DOHH2 (cell line): Measurements from ENCODE around the gene SLC44A2.

Experiments used
- EZH2phosphoT487 ChIP-seq: fragments of 200-600 bp; sonication (generic); IDR thresholded peaks from 2 replicates; pipeline ENCODE4 v1.6.1; 2017; ENCODE audit warnings: borderline replicate concordance, mild to moderate bottlenecking, antibody characterized with exemption, low read length, moderate library complexity, mixed read lengths
- TF ChIP-seq, protein P1 (sequence below): fragments of 200-600 bp; sonication (generic); IDR thresholded peaks from one replicate; pipeline ENCODE4 v1.5.1; 2014; ENCODE audit warnings: antibody characterized with exemption, mild to moderate bottlenecking, low read depth, low read length; ENCODE audit not compliant: poor library complexity, severe bottlenecking

DNA sequence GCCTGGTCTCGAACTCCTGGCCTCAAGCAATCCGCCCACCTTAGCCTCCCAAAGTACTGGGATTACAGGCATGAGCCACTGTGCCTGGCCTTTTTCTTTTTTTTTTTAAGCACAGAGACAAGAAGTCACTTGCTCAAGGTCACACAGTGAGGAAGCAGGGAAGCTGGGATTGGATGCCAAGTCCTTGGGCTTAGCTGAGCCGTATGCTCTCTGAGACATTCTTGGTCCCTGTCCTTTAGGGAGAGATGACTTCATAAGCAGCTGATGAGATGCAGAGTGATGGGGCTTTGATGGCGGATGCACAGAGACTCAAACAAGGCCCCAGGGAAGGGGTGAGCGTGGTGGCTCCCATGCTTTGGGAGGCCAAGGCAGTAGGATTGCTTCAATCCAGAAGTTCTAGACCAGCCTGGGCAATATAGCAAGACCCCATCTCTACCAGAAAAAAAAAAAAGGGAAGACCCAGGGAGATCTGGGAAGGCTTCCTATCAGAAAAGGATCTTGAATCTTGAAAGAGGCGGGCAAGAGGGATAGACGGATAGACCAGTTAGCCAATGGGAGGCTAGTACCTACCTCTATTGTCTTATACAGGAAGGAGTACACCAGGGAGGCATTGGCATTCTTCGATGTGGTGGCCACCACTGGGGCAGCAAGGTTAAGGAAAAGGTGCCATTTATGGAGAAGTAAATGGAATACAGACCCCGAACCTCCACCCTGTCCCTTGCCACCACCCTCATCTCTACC is 42.1 kb upstream of the SLC44A2 start:
- TF ChIP-seq, protein P1, sequence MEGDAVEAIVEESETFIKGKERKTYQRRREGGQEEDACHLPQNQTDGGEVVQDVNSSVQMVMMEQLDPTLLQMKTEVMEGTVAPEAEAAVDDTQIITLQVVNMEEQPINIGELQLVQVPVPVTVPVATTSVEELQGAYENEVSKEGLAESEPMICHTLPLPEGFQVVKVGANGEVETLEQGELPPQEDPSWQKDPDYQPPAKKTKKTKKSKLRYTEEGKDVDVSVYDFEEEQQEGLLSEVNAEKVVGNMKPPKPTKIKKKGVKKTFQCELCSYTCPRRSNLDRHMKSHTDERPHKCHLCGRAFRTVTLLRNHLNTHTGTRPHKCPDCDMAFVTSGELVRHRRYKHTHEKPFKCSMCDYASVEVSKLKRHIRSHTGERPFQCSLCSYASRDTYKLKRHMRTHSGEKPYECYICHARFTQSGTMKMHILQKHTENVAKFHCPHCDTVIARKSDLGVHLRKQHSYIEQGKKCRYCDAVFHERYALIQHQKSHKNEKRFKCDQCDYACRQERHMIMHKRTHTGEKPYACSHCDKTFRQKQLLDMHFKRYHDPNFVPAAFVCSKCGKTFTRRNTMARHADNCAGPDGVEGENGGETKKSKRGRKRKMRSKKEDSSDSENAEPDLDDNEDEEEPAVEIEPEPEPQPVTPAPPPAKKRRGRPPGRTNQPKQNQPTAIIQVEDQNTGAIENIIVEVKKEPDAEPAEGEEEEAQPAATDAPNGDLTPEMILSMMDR = no peak
- TF ChIP-seq EZH2phosphoT487 = no peak
